H1 (cell line): ENCODE results near the gene MEF2A. TPM values are rescaled to one million over a fixed set of nuclear protein-coding genes. Genes with fewer than 3 reads are reported as not detected.

Source experiments
- CTCF ChIA-PET: fragments of 300-600 bp; sonication (Branson Sonifier 250); formaldehyde crosslinking; loops from one replicate; lab custom pipeline; 2021; ENCODE audit not compliant: partially characterized antibody; lab: Charles Lee
- POLR2A ChIA-PET: fragments of 300-600 bp; sonication (Branson Sonifier 250); formaldehyde crosslinking; loops from one replicate; lab custom pipeline; 2021; ENCODE audit warnings: inconsistent platforms; ENCODE audit not compliant: partially characterized antibody; lab: Charles Lee
- DNase-seq, 2 experiments: peaks; one replicate each; pipeline versions ENCODE4 v3.0.0 to v3.0.0-alpha.2; 2010 to 2022; ENCODE audit warnings: low spot score in 2 of 2, low read depth in 1 of 2, mixed read lengths in 1 of 2
- FAIRE-seq: peaks from 2 replicates; lab custom pipeline; 2011; peaks lifted over from hg19 to GRCh38; lab: Jason Lieb, UNC
- H2AFZ ChIP-seq: 2 replicates; pipeline ENCODE4 v1.8.1; 2012; ENCODE audit warnings: low read length, inconsistent platforms
- H2AK5ac ChIP-seq: 2 replicates; pipeline ENCODE4 v1.6.1; 2013; ENCODE audit warnings: low read depth, low read length
- H2BK120ac ChIP-seq: replicated peaks from 2 replicates; pipeline ENCODE3; 2013; ENCODE audit warnings: low read depth, low read length, inconsistent platforms
- H2BK12ac ChIP-seq: 2 replicates; pipeline ENCODE4 v1.6.1; 2013; ENCODE audit warnings: low read depth, low read length
- H2BK15ac ChIP-seq: 2 replicates; pipeline ENCODE4 v1.6.1; 2013; ENCODE audit warnings: low read length
- H2BK20ac ChIP-seq: 2 replicates; pipeline ENCODE4 v1.6.1; 2013; ENCODE audit warnings: low read length
- H2BK5ac ChIP-seq: 2 replicates; pipeline ENCODE4 v1.6.1; 2013; ENCODE audit warnings: low read depth, low read length
- H3K14ac ChIP-seq: 2 replicates; pipeline ENCODE4 v1.6.1; 2013; ENCODE audit warnings: inconsistent platforms; ENCODE audit not compliant: insufficient read length
- H3K18ac ChIP-seq: 2 replicates; pipeline ENCODE4 v1.6.1; 2013; ENCODE audit warnings: low read length; ENCODE audit errors: extremely low read depth
- H3K23ac ChIP-seq: 2 replicates; pipeline ENCODE4 v1.6.1; 2013; ENCODE audit warnings: inconsistent platforms; ENCODE audit not compliant: insufficient read length
- H3K23me2 ChIP-seq: 2 replicates; pipeline ENCODE4 v1.6.1; 2013; ENCODE audit warnings: low read depth, low read length
- H3K27ac ChIP-seq: 2 replicates; pipeline ENCODE4 v1.6.1; 2011; ENCODE audit warnings: low read depth, low read length, inconsistent platforms
- H3K27me3 ChIP-seq, 4 experiments: replicated peaks in 1 of 4; 1 replicate in 1 of 4; 2 replicates in 3 of 4; pipeline versions ENCODE4 v1.6.1 to v1.8.1; 2011 to 2013; ENCODE audit warnings: low read length in 3 of 4, mild to moderate bottlenecking in 3 of 4, inconsistent platforms in 2 of 4, mixed read lengths in 2 of 4, moderate library complexity in 1 of 4; ENCODE audit not compliant: control insufficient read depth in 3 of 4, insufficient read depth in 3 of 4; ENCODE audit errors: extremely low read depth in 1 of 4
- H3K36me3 ChIP-seq, 4 experiments: 2 replicates each; pipeline versions ENCODE4 v1.6.1 to v1.8.1; 2011 to 2013; ENCODE audit warnings: mild to moderate bottlenecking in 4 of 4, low read length in 3 of 4, moderate library complexity in 2 of 4, control low read depth in 1 of 4, inconsistent platforms in 1 of 4; ENCODE audit not compliant: insufficient read depth in 4 of 4, control insufficient read depth in 2 of 4
- H3K4ac ChIP-seq: replicated peaks from 2 replicates; pipeline ENCODE3; 2013; ENCODE audit warnings: low read length, low read depth, mixed read lengths, inconsistent platforms; ENCODE audit not compliant: insufficient read length
- H3K4me1 ChIP-seq, 4 experiments: replicated peaks in 1 of 4; 1 replicate in 1 of 4; 2 replicates in 3 of 4; pipeline versions ENCODE4 v1.6.1 to v1.8.1; 2011 to 2013; ENCODE audit warnings: low read length in 3 of 4, inconsistent platforms in 2 of 4, mixed read lengths in 1 of 4; ENCODE audit not compliant: insufficient read depth in 4 of 4, control insufficient read depth in 3 of 4
- H3K4me2 ChIP-seq, 2 experiments: 2 replicates each; pipeline versions ENCODE4 v1.6.1 to v1.8.1; 2011 to 2013; ENCODE audit warnings: low read depth in 2 of 2, low read length in 2 of 2, control low read depth in 1 of 2, inconsistent platforms in 1 of 2, mild to moderate bottlenecking in 1 of 2; ENCODE audit not compliant: insufficient read depth in 1 of 2
- H3K4me3 ChIP-seq, 4 experiments: fragments of 200-600, 300-600 bp in 1 of 4; sonication (generic), shearing (Covaris generic), sonication (Bioruptor Twin) in 1 of 4; 2 replicates each; pipeline versions ENCODE4 v1.5.1 to v1.8.1; 2011 to 2016; ENCODE audit warnings: low read length in 4 of 4, low read depth in 3 of 4, control low read depth in 2 of 4, inconsistent platforms in 2 of 4, mild to moderate bottlenecking in 2 of 4, mixed read lengths in 1 of 4, moderate library complexity in 1 of 4; ENCODE audit not compliant: insufficient read depth in 2 of 4; ENCODE audit errors: extremely low read depth in 1 of 4
- H3K56ac ChIP-seq: replicated peaks from 2 replicates; pipeline ENCODE3; 2013; ENCODE audit warnings: low read depth, mild to moderate bottlenecking, mixed read lengths, low read length, inconsistent platforms; ENCODE audit not compliant: insufficient read length
- H3K79me1 ChIP-seq: 2 replicates; pipeline ENCODE4 v1.6.1; 2013; ENCODE audit warnings: low read depth, low read length, control low read depth
- H3K79me2 ChIP-seq, 2 experiments: 2 replicates each; pipeline versions ENCODE4 v1.6.1 to v1.8.1; 2012 to 2013; ENCODE audit warnings: low read length in 2 of 2, mild to moderate bottlenecking in 2 of 2, inconsistent platforms in 1 of 2; ENCODE audit not compliant: insufficient read depth in 2 of 2, control insufficient read depth in 1 of 2
- H3K9ac ChIP-seq, 4 experiments: replicated peaks in 1 of 4; 1 replicate in 1 of 4; 2 replicates in 3 of 4; pipeline versions ENCODE4 v1.6.1 to v1.8.1; 2011 to 2013; ENCODE audit warnings: low read depth in 3 of 4, low read length in 3 of 4, control low read depth in 2 of 4, mild to moderate bottlenecking in 2 of 4, moderate library complexity in 2 of 4, inconsistent platforms in 1 of 4; ENCODE audit errors: extremely low read depth in 1 of 4
- H3K9me3 ChIP-seq, 2 experiments: 2 replicates each; pipeline versions ENCODE4 v1.6.1 to v1.8.1; 2012 to 2013; ENCODE audit warnings: mild to moderate bottlenecking in 2 of 2, moderate library complexity in 2 of 2, control low read depth in 1 of 2, inconsistent platforms in 1 of 2, low read depth in 1 of 2, low read length in 1 of 2, mixed read lengths in 1 of 2; ENCODE audit not compliant: insufficient read depth in 2 of 2
- H4K20me1 ChIP-seq, 2 experiments: replicated peaks in 1 of 2; 2 replicates each; pipeline versions ENCODE3 to v1.8.1; 2011 to 2013; ENCODE audit warnings: inconsistent platforms in 2 of 2, low read length in 2 of 2, mild to moderate bottlenecking in 1 of 2; ENCODE audit not compliant: insufficient read depth in 2 of 2, control insufficient read depth in 1 of 2
- H4K5ac ChIP-seq: 2 replicates; pipeline ENCODE4 v1.6.1; 2013; ENCODE audit warnings: low read length, low read depth, mixed read lengths, inconsistent platforms; ENCODE audit not compliant: insufficient read length
- H4K8ac ChIP-seq: 2 replicates; pipeline ENCODE4 v1.8.0; 2013; ENCODE audit warnings: mild to moderate bottlenecking, moderate library complexity, low read length, inconsistent platforms; ENCODE audit not compliant: insufficient read depth; ENCODE audit errors: extremely low read depth
- H4K91ac ChIP-seq: replicated peaks from 2 replicates; pipeline ENCODE3; 2013; ENCODE audit warnings: low read length, mixed read lengths, inconsistent platforms; ENCODE audit not compliant: insufficient read length
- SP1 ChIP-seq: IDR thresholded peaks from 2 replicates; pipeline ENCODE4 v1.6.1; 2011; ENCODE audit warnings: low read depth, low read length
- WGBS, 2 experiments: shearing (Covaris generic) in 1 of 2; methylation state at CpG; one replicate each; pipeline versions ENCODE4 v1.1.6 to v1.1.7; 2013 to 2015; ENCODE audit warnings: low lambda C conversion rate in 2 of 2, mixed read lengths in 2 of 2, inconsistent platforms in 1 of 2, low coverage in 1 of 2, missing lambda C conversion rate in 1 of 2; ENCODE audit not compliant: insufficient replicate concordance in 2 of 2, insufficient coverage in 1 of 2, insufficient read length in 1 of 2; ENCODE audit errors: extremely low coverage in 1 of 2, missing lambda C conversion rate in 1 of 2; 5-methylcytosine and 5-hydroxymethylcytosine counted together
- polyA plus RNA-seq, 7 experiments: library from polyadenylated mRNA; depleted of rRNA in 3 of 7; stranded (reverse) in 5 of 7; unstranded in 2 of 7; fragments of >200 nt in 5 of 7; fragments of 200-250 nt in 2 of 7; gene quantifications; 1 replicate in 5 of 7; 2 replicates in 1 of 7; 4 replicates in 1 of 7; pipeline versions ENCODE4 v1.2.1 to v1.2.3, GENCODE V29; 2011 to 2013; ENCODE audit warnings: missing spikeins in 2 of 7, mixed read lengths in 2 of 7
- total RNA-seq: library from RNA; stranded (reverse); fragmentation: NEBNext Ultra II Directional; extraction: Animal tissue kit (Norgen Biotek cat#: 25700); gene quantifications from 2 replicates; pipeline ENCODE4 v1.2.1, GENCODE V29; 2021

MEF2A gene
- total and polyA plus RNA-seq, 2 of the 8 experiments (the other 6 are each of a cell fraction or from before 2014, with no cell fraction given): 15.6 to 22.5 TPM

- no peaks in the 10 kb centered on the region for H3K23me2 ChIP-seq
- FAIRE-seq (no peak), DNase-seq (no peak)
- no peak overlapping the region for H3K27ac ChIP-seq
- ChIA-PET POLR2A (no interaction called here), CTCF (interaction anchor here (1.2 kb wide), 1 partner anchor 386 kb away, joined by 3 read pairs; no protein-coding TSS in a partner anchor)
- no peak overlapping the region for H3K4me3 ChIP-seq
- no peak overlapping the region for H3K4me2 ChIP-seq
- H3K79me2 ChIP-seq: no peaks in the 10 kb centered on the region
- no peak overlapping the region for H2AFZ ChIP-seq
- no peaks in the 10 kb centered on the region for H3K27me3 ChIP-seq
- H3K23ac ChIP-seq: no peak overlapping the region
- H3K14ac ChIP-seq: no peak overlapping the region
- H3K18ac ChIP-seq: no peak overlapping the region
- no peak overlapping the region for H4K8ac ChIP-seq
- peaks cover 0 to 19% (median 10%) of the 10 kb centered on the region in 4 experiments; a peak in 6 of 8 replicates for H3K36me3 ChIP-seq
- no peaks in the 10 kb centered on the region for H3K4me1 ChIP-seq
- no peak overlapping the region for H3K9ac ChIP-seq
- H4K20me1 ChIP-seq: no peaks in the 10 kb centered on the region
- no peak overlapping the region for H2BK5ac ChIP-seq
- H2BK20ac ChIP-seq: no peak overlapping the region
- no peak for TF ChIP-seq SP1
- no peak overlapping the region for H4K91ac ChIP-seq
- 79% methylated on average over 2 of the region's 2 CpGs; no CpG with 5 or more reads in 1 of the 2 experiments for WGBS, 2 experiments
- H3K56ac ChIP-seq: no peak overlapping the region
- no peak overlapping the region for H4K5ac ChIP-seq
- no peak overlapping the region for H2BK15ac ChIP-seq
- H3K79me1 ChIP-seq: no peaks in the 10 kb centered on the region
- no peaks in the 10 kb centered on the region for H3K9me3 ChIP-seq
- no peak overlapping the region for H3K4ac ChIP-seq
- no peak overlapping the region for H2BK12ac ChIP-seq
- no peak overlapping the region for H2BK120ac ChIP-seq
- H2AK5ac ChIP-seq: no peak overlapping the region
Observed at GRCh38 chr15:99671926-99672635, 106.3 kb downstream of the MEF2A start.
